ENCODE data around the gene PIP4K2A. TPM values are rescaled to one million over a fixed set of nuclear protein-coding genes. Genes with fewer than 3 reads are reported as not detected.

PIP4K2A gene
- total and polyA plus RNA-seq, 4 donors: 7.3 to 42.2 (median 27.6) TPM

DNA sequence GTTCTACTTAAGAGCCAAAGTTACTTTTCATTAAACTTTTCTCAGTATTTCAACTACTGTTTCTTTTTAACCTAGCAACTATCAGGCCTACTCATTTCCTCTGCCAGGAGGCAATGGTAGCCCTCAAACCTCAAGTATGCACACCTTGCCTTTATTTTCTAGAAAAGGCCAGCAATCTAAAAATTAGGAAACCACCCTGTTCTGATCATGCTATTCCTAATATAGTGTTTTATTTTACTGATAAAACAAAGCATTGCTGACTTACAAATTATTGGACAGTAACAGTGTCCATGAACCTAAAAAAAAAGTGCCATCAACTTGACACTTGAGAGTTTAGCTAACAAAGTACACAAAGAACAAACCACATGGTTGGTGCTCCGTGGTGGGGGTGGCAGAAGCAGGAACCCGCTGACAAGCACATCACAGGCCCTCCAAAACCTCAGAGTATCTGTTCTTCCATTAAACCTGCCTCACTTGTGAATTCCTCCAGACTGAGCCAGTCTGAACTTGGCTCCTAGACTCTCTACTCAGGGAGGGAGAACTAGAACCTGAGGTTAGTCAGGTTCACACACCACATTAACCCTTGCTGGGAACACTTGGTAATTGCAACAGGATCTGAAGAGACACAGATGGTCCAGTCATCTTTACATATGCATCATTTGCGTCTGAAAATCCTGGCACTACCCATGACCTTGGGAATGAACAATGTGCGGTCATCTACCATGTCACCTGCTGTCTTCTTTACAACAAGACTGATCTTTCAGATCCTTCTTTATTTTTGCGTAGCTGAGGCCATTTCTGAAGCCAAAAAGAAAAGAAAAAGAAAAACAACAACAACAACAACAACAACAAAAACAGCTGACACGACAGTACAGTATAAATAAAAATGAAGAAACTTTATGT is 31.9 kb downstream of the PIP4K2A start:
- Histone ChIP-seq H3K27ac (ENCODE audit: low read depth in 1 of 2, low read length in 1 of 2) (peak overlapping the region in 1 of 2 donors; percentile 51), H3K4me1 (ENCODE audit: control insufficient read depth in 5 of 5, insufficient read depth in 5 of 5, low read length in 5 of 5) (peaks cover 8 to 23% (median 12%) of the 10 kb centered on the region in 5 donors), H3K9ac (ENCODE audit: insufficient read depth in 1 of 2, low read length in 2 of 2) (no peak overlapping the region)

DNA sequence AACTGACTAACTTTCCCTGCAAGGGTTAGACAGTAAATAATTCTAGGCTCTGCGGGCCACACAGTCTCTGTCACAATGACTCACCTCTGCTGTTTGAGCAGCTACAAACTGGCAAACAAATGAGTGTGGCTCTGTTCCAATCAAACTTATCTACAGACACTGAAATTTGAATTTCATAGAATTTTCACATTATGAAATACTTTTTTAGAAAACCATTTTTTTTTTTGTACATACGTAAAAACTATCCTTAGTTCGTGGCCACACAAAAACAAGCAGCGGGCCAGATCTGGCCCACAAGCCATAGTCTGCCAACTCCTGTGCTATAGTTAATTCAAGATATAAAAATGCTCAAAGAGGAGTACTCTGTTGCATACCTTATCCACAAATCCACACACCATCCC is 32.6 kb downstream of the PIP4K2A start:
- H3K4me3 ChIP-seq: no peak overlapping the region
- DNase-seq: no peak
- TF ChIP-seq, protein P1, sequence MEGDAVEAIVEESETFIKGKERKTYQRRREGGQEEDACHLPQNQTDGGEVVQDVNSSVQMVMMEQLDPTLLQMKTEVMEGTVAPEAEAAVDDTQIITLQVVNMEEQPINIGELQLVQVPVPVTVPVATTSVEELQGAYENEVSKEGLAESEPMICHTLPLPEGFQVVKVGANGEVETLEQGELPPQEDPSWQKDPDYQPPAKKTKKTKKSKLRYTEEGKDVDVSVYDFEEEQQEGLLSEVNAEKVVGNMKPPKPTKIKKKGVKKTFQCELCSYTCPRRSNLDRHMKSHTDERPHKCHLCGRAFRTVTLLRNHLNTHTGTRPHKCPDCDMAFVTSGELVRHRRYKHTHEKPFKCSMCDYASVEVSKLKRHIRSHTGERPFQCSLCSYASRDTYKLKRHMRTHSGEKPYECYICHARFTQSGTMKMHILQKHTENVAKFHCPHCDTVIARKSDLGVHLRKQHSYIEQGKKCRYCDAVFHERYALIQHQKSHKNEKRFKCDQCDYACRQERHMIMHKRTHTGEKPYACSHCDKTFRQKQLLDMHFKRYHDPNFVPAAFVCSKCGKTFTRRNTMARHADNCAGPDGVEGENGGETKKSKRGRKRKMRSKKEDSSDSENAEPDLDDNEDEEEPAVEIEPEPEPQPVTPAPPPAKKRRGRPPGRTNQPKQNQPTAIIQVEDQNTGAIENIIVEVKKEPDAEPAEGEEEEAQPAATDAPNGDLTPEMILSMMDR (IDR thresholded peaks at IDR 0.05; ENCODE audit: control extremely low read depth, extremely low read depth): no peak
- no peak for ATAC-seq (ENCODE audit: insufficient read depth, low FRiP score)
- no peak overlapping the region for H3K9ac ChIP-seq (ENCODE audit: insufficient read depth in 1 of 2, low read length in 2 of 2)
- WGBS, 2 donors: 66 to 74% methylated on average over 4 of the region's 4 CpGs
- H3K36me3 ChIP-seq (ENCODE audit: control insufficient read depth in 4 of 4, insufficient read depth in 4 of 4, low read length in 4 of 4): peaks cover 0 to 1% (median 0%) of the 10 kb centered on the region in 4 donors
- H3K27ac ChIP-seq (ENCODE audit: low read depth in 1 of 2, low read length in 1 of 2): no peak overlapping the region
- H3K9me3 ChIP-seq (ENCODE audit: control insufficient read depth in 4 of 4, insufficient read depth in 3 of 4, low read length in 3 of 4): no peaks in the 10 kb centered on the region
- no peaks in the 10 kb centered on the region for H3K27me3 ChIP-seq (ENCODE audit: control insufficient read depth in 3 of 3, insufficient read depth in 3 of 3, low read length in 2 of 3)
- peaks cover 8 to 23% (median 12%) of the 10 kb centered on the region in 5 donors for H3K4me1 ChIP-seq (ENCODE audit: control insufficient read depth in 5 of 5, insufficient read depth in 5 of 5, low read length in 5 of 5)

More for the DNA sequence above, 31.9 kb downstream of the PIP4K2A start:
- peaks cover 0 to 1% (median 0%) of the 10 kb centered on the region in 4 donors for H3K36me3 ChIP-seq (ENCODE audit: control insufficient read depth in 4 of 4, insufficient read depth in 4 of 4, low read length in 4 of 4)
- H3K27me3 ChIP-seq (ENCODE audit: control insufficient read depth in 3 of 3, insufficient read depth in 3 of 3, low read length in 2 of 3): no peaks in the 10 kb centered on the region
- 66 to 68% methylated on average over 6 of the region's 6 CpGs for WGBS, 2 donors
- H3K4me3 ChIP-seq: no peak overlapping the region
- ATAC-seq (ENCODE audit: insufficient read depth, low FRiP score) (no peak), DNase-seq (no peak)
- H3K9me3 ChIP-seq (ENCODE audit: control insufficient read depth in 4 of 4, insufficient read depth in 3 of 4, low read length in 3 of 4): no peaks in the 10 kb centered on the region
- TF ChIP-seq, protein P1 (IDR thresholded peaks at IDR 0.05; ENCODE audit: control extremely low read depth, extremely low read depth): no peak

DNA sequence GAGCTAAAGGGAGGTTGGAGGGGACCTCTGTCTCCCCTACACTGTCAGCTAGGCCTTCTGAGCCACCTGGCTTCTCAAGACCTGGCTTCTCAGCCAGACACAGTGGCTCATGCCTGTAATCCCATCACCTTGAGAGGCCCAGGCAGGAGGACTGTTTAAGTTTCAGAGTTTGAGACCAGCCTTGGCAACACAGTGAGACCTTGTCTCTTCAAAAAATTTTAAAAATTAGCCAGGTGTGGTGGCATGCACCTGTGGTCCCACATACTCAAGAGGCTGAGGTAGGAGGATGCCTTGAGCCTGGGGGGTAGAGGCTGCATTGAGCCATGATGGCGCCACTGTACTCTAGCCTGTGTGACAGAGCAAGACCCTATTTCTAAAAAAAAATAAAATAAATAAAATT is 33.1 kb downstream of the PIP4K2A start:
- Histone ChIP-seq H3K36me3 (ENCODE audit: control insufficient read depth in 4 of 4, insufficient read depth in 4 of 4, low read length in 4 of 4) (peaks cover 0 to 1% (median 0%) of the 10 kb centered on the region in 4 donors), H3K4me1 (ENCODE audit: control insufficient read depth in 5 of 5, insufficient read depth in 5 of 5, low read length in 5 of 5) (peaks cover 8 to 23% (median 12%) of the 10 kb centered on the region in 5 donors), H3K9ac (ENCODE audit: insufficient read depth in 1 of 2, low read length in 2 of 2) (no peak overlapping the region), H3K27ac (ENCODE audit: low read depth in 1 of 2, low read length in 1 of 2) (peak overlapping the region in 1 of 2 donors; percentile 52), H3K9me3 (ENCODE audit: control insufficient read depth in 4 of 4, insufficient read depth in 3 of 4, low read length in 3 of 4) (no peaks in the 10 kb centered on the region), H3K27me3 (ENCODE audit: control insufficient read depth in 3 of 3, insufficient read depth in 3 of 3, low read length in 2 of 3) (no peaks in the 10 kb centered on the region), H3K4me3 (no peak overlapping the region)
- ATAC-seq (ENCODE audit: insufficient read depth, low FRiP score) (no peak), DNase-seq (no peak)
- 97 to 100% methylated on average over 1 of the region's 1 CpG for WGBS, 2 donors
- TF ChIP-seq, protein P1 (IDR thresholded peaks at IDR 0.05; ENCODE audit: control extremely low read depth, extremely low read depth): no peak

Measured in lung (tissue), 12 donors.